Measurements from ENCODE around the gene CA4.
A peak's percentile ranks its signal among the peaks of the same experiment; 100 is the strongest.
"Not testable (repeated sequence)": the region's sequence is repeated elsewhere in the genome, so short reads cannot be mapped to it uniquely, and the experiment has no call there.

Gene CA4

DNA sequence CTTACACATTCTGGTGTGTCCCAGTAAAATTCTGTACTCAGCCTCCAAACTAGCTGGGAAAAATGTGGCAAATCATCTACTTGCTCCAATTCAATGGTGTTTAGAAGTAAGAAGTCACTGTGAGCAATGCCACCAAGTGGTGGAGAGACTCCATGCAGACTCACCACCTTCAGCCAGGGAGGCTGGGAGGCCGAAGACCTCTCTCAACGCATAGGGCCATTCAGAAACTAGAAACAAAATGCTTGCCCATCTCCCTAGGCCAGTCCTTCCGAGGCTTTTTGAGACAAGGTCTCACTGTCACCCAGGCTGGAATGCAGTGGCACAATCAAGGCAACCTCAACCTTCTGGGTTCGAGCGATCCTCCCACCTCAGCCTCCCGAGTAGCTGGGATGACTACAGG, 25.0 kb downstream of the CA4 start:
- DNase-seq (ENCODE audit: low spot score), result not testable (repeated sequence)

DNA sequence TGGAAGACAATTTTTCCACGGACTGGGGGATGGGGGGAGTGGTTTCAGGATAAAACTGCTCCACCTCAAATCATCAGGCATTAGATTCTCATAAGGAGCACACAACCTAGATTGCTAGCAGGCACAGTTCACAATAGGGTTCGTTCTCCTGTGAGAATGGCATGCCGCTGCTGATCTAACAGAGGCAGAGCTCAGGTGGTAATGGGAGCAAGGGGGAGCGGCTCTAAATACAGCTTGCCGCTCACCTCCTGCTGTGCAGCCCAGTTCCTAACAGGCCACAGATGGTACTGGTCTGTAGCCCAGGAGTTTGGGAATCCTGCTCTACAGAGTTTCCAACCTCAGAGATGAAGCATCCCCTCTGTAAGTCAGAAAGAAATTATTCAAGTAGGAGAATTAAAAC, 27.0 kb downstream of the CA4 start:
- DNase-seq (ENCODE audit: low spot score), result not testable (repeated sequence)

DNA sequence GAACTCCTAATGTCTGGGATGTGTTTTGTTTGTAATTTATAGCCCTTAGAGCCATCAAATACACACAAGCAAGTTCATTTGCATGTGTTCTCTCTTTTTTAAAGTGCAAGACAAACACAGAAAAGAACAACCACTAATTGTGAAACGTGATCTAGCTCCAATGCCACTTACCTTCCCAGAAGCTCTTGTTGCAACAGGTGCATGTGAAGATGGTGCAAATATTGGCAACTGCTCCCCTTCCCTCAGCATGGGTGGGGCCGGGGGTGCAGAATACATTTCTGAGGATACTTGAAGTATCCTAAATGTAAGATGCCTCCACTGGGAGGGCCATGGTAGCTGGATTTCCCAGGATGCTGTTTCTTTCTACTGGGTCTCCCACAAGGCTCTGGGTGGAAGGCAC, 28.4 kb downstream of the CA4 start:
- not testable (repeated sequence) for DNase-seq (ENCODE audit: low spot score)

DNA sequence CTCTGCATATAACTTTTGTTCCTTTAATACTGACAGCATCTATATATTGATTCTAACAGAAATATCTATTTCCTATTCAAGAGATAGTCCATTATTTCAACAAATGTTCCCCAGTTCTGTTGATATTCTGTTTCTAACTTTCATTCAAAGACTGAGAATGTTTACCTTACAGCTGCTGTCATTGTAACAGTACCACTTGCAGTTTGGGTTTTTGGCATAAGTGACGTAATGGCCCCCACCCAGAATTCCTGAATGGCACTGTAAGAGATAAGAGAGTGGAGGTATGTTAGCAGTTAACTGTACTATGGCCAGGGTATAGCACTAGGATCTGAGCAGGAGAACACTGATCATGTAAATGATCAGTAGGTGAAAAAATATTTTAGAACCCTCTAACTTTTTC, 30.6 kb downstream of the CA4 start:
- not testable (repeated sequence) for DNase-seq (ENCODE audit: low spot score)

DNA sequence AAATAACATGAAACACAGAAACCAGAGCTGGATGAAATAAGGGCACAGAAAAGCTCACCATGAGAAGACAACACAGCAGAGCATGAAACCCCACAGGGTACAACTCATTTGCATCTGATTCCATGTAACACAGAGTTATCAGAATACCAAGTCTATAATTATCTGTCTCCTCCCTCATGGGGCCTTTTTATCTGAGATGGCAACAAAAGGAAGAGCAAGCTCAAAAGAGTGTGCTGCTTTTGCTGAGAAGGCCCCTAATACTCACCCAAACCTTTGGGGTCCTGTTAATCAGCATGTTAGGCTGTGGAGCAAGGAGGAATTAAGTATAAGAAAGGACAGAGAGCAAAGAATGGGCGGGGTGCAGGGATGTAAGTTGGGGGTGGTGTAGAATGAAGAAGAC, 36.6 kb downstream of the CA4 start:
- not testable (repeated sequence) for DNase-seq (ENCODE audit: low spot score)

DNA sequence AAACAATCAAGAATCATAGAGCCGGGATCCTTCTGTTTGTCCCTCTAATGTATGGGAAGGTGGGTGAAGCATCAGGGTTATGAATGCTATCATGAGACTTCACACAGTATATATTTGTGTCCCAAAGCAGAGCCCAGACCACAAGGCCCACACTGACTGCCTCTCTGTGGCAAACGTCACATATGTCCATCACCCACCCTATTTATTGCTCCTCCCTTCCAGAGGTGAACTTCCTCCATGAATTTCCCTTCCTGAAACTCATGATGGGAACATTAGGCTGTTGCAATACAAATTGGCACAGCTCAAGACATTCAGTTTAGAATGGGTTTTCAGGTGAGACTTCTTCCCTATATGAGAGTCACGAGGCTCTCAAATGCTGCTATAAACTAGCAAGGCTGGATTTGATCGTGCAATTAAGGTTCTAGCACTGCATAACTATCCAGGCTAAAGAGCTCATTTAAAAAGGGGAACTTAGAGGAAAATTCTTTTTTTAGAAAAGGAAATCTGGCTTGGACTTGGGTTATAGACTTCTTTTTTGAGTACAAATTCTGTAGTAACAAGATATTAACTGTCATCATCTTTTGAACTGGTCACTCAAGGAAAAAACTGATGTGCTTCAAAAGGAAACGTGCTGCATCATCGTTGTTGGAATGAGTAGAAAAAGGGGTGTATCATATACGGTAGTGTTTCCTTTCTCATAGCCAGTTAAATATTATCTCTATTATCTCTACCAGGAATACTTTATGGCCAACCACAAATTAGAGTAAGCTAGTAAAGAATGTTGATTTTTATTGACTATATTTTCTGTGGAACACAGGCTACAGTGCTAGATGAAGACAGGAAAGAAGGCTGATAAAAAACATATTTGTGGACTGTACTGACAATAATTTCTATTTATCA, 37.3 kb downstream of the CA4 start:
- peak; percentile 50 for DNase-seq (ENCODE audit: low spot score)

DNA sequence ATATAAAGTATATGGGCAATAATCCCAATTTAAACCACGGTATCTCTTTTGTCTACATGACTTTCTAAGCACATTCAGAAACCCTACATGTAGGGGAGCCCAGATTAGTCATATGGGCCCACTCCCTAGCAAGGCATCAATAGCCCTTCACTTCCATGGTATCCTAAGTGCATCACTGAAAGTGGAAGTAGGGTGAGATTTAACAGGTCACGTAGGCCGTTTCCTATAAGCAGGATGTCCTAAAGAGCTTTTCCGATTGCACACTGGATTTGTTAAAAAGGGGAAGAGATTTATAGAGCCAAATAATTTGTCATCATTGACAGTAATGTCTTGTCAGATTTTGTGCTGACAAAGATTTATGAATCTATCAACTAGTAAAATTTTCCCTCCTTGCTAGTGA, 39.0 kb downstream of the CA4 start:
- DNase-seq (ENCODE audit: low spot score), result no peak

DNA sequence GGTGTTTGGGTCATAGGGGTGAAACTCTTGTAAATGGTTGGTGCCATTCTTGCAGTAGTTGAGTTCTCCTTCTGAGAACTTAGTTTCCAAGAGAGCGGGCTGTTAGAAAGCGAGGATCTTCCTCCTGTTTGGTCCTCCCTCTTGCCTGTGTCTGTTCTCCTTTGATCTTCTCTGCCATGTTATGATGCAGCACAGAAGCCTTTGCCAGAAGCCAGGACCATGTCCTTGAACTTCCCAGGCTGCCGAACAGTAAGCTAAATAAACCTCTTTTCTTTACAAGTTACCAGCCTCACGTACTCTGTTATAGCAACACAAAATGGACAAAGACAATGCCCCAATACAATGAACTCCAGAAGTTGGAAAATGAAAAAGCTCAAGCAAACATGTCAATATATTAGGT, 40.3 kb downstream of the CA4 start:
- DNase-seq (ENCODE audit: low spot score), result not testable (repeated sequence)

DNA sequence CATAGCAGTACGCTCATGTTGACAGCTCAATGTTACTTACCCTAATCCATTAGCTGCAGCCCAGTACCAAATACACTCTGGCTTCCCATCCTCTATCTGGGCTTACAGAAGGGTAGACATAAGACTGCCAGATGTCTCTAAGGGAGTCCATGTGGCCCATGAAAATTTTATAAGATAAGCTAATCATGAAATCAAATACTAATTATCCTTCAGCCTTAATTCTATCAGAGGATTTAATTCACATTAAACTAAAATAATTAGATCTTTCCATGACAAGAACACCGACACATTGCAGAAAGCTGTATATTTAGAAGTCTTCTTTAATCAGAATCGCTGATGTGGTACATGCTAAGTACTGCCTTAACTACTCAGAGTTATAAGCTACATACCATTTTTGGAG, 43.3 kb downstream of the CA4 start:
- not testable (repeated sequence) for DNase-seq (ENCODE audit: low spot score)

DNA sequence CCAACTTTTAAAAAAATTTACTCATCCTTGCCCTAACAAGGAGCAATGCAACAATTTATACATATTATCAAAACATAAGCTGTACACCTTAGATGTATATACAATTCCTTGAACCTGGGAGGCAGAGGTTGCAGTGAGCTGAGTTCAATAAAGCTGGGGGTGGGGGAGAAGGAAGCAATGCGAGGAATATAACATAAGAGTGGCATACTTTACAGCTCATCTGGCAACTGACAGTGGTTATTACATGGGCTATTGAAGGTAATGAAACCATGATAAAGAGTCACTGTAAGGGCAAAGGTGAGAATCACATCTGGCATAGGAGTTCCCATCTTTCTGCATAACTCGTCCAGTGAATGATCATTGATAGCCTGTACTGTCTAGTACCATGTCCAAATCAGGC, 43.7 kb downstream of the CA4 start:
- DNase-seq (ENCODE audit: low spot score), result no peak

DNA sequence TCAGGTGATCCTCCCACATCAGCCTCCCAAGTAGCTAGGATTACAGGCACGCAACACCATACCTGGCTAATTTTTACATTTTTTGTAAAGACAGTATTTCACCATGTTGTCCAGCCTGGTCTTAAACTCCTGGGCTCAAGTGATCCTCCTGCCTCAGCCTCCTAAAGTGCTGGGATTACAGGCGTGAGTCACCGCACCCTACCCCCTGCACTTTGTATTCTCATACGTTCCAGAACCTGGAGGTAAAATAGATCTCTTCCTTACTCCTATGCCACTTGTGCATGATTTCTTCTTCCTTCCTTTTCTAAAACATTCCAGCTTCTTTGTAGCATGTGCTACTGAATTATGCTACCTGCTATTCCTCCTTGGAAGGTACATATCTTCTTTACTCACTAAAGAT, 44.4 kb downstream of the CA4 start:
- not testable (repeated sequence) for DNase-seq (ENCODE audit: low spot score)

DNA sequence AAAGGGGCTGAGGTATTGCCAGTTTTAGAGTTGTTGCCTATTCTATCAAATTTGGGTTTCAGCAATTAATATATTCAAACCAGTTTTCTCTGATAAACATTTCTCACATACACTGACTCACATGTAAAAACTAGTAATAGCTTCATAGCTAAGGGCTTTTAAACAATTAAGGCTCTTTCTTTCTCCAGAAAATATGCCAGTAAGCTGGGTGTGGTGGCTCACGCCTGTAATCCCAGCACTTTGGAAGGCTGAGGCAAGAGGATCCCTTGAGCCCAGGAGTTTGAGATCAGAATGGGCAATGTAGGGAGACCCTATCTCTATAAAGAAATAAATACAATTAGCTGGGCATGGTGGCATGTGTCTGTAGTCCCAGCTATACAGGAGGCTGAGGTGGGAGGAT, 48.9 kb downstream of the CA4 start:
- not testable (repeated sequence) for DNase-seq (ENCODE audit: low spot score)

DNA sequence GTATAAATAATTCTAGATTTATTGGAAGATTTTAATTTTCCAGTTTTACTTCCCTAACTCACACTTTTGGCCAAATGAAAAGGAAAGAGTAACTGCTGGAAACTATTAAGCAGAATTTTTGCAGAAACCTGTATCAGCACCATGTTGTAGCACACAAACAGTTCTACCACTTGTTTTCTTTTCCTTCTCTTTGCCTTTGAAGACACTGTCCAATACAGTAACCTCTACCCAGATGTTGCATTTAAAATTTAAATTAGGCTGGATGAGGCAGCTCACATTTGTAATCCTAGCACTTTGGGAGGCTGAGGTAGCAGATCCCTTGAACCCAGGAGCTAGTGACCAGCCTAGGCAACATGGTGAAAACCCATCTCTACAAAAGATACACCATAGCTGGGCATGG, 56.0 kb downstream of the CA4 start:
- DNase-seq (ENCODE audit: low spot score), result not testable (repeated sequence)

DNA sequence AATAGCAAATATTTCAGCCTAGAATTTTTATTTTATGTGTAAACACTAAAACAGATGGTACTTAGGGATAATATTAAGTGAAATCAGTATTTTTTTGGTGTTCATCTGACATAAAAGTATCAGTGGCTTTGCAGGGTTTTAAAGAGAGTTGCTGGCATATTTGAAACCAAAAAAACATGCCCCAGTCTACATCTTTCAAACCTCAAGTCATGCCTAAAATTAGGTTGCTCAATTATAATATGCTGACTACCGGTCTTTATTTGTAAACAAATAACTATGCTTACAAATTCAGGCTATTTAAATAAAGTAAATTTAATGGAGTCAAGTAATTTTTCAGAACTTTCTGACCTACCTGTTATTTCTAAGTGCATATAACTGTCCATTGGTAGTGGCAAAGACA, 58.5 kb downstream of the CA4 start:
- DNase-seq (ENCODE audit: low spot score), result not testable (repeated sequence)
